GM23248 (cell line): ENCODE measurements around the gene MRPS31.

Experiments used
- EZH2 ChIP-seq: fragments of 200-600 bp; sonication (generic); IDR thresholded peaks from 2 replicates; pipeline ENCODE4 v1.6.1; 2018; ENCODE audit warnings: antibody characterized with exemption, mild to moderate bottlenecking; ENCODE audit not compliant: insufficient read depth, poor library complexity, severe bottlenecking
- EZH2phosphoT487 ChIP-seq: fragments of 200-600 bp; sonication (generic); IDR thresholded peaks from 2 replicates; pipeline ENCODE4 v1.6.1; 2018; ENCODE audit warnings: antibody characterized with exemption, moderate library complexity, mild to moderate bottlenecking, low read depth; ENCODE audit not compliant: insufficient read depth

DNA sequence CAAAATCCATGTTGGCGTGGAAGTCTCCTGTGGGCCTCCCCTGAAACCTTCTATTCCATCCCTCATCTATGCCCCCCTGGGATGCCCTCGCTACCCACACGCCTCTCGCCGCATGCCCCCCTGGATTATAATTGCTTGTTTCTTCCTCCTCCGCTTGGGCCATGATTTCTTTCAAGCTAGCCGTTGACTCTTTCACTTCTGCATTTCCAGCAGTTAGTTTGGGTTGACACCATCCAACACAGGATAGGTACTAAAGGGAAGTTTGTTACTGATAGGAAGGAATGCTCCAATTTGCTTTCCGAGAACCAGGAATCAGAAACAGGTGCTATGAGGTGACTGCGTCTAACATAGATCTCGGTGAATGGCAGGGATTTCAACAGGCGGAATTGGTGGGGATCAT lies 10.7 kb upstream of the MRPS31 start:
- TF ChIP-seq EZH2 (no peak), EZH2phosphoT487 (no peak)
